ENCODE results near the gene MAT1A.
"Not testable (repeated sequence)": the region's sequence is repeated elsewhere in the genome, so short reads cannot be mapped to it uniquely, and the experiment has no call there.

DNA sequence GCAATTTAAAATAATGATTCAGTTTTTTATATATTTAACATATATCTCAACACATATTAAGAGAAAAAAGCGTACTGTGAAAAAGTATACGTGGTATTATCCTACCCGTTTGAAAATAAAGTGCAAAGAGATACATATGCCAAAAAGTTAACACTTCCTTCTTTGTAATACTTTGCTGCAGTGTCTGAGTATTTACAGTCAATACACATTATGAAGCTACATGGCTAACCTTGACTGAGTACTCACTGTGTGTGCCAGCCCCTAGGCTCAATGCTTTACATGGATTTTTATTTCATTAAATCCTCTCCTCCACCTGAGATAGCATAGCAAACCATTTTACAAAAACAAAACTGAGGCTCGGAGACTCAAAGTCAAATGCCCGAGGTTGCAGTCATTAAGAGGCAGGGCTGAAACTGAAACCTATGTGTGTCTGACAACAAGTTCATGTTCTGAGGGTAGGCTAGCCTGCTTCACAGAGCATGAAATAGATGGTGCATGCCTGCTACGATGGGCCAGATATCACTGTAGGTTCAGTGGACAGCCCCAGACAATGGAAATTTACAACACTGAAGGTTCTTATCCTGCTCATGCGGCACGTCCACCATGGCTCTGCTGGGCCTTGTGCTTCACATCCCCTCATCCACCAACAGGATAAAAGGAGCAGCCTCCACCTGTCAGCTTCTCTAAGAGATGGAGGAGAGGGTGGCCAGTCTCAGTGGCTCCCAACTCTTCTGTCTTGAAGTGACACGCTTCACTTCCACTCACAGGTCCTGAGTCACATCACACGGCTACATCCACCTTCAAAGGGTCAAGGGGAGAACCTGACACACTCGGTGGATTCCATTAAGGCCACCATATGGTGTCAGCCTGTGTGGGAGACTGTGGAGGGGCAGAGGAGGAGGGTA, 54.9 kb downstream of the MAT1A start:
- TF ChIP-seq CTCF, POLR2A (IDR thresholded peaks at IDR 0.05): not testable (repeated sequence)
